OCI-M2 (cell line): ENCODE results near the gene SYNJ2.
A peak's percentile ranks its signal among the peaks of the same experiment; 100 is the strongest.

Source experiments
- DNase-seq: peaks from one replicate; lab custom pipeline; 2025; ENCODE audit not compliant: unreplicated experiment; lab: John Stamatoyannopoulos, UW

SYNJ2 gene

GRCh38 chr6:158071121-158072082 is 89.7 kb downstream of the SYNJ2 start:
- DNase-seq = no peak

- DNase-seq = peak; percentile 44
Observed at GRCh38 chr6:158072083-158072721, 90.5 kb downstream of the SYNJ2 start.

- no peak for DNase-seq
Observed at GRCh38 chr6:158073776-158074175, 92.1 kb downstream of the SYNJ2 start.

- DNase-seq = no peak
Observed at GRCh38 chr6:158076548-158076947, 94.9 kb downstream of the SYNJ2 start.

GRCh38 chr6:158077676-158078075 is 96.0 kb downstream of the SYNJ2 start:
- no peak for DNase-seq

- no peak for DNase-seq
Observed at GRCh38 chr6:158078320-158078719, 96.7 kb downstream of the SYNJ2 start.

GRCh38 chr6:158080849-158081656 is 99.4 kb downstream of the SYNJ2 start:
- DNase-seq = no peak

GRCh38 chr6:158081657-158081935 is 99.9 kb downstream of the SYNJ2 start:
- no peak for DNase-seq

GRCh38 chr6:158083455-158084325 is 102.0 kb downstream of the SYNJ2 start:
- no peak for DNase-seq

- no peak for DNase-seq
Observed at GRCh38 chr6:158085261-158086053, 103.8 kb downstream of the SYNJ2 start.

GRCh38 chr6:158086054-158086503 is 104.4 kb downstream of the SYNJ2 start:
- no peak for DNase-seq

- DNase-seq = no peak
Observed at GRCh38 chr6:158086504-158087223, 105.0 kb downstream of the SYNJ2 start.

GRCh38 chr6:158087224-158087867 is 105.7 kb downstream of the SYNJ2 start:
- no peak for DNase-seq

- no peak for DNase-seq
Observed at GRCh38 chr6:158092806-158093205, 111.1 kb downstream of the SYNJ2 start.

- no peak for DNase-seq
Observed at GRCh38 chr6:158095031-158095430, 113.4 kb downstream of the SYNJ2 start.

- DNase-seq = no peak
Observed at GRCh38 chr6:158095671-158096070, 114.0 kb downstream of the SYNJ2 start.

- no peak for DNase-seq
Observed at GRCh38 chr6:158103228-158103627, 121.6 kb downstream of the SYNJ2 start.

- no peak for DNase-seq
Observed at GRCh38 chr6:158104696-158105095, 123.0 kb downstream of the SYNJ2 start.

- no peak for DNase-seq
Observed at GRCh38 chr6:158109748-158110147, 128.1 kb downstream of the SYNJ2 start.
